CD14-positive monocyte (primary cell): ENCODE measurements around the gene SUPT5H. TPM values are rescaled to one million over a fixed set of nuclear protein-coding genes. Genes with fewer than 3 reads are reported as not detected.
A peak's percentile ranks its signal among the peaks of the same experiment; 100 is the strongest.

Source experiments
- DNase-seq, 3 donors: peaks; one replicate each; pipeline ENCODE4 v3.0.0-alpha.2; 2011 to 2022
- H2AFZ ChIP-seq: 2 replicates; pipeline ENCODE4 v1.6.0; 2012; ENCODE audit warnings: mild to moderate bottlenecking, low read depth, low read length, inconsistent platforms; ENCODE audit not compliant: insufficient read depth, poor library complexity, severe bottlenecking
- H3K27ac ChIP-seq, 2 donors: 1 replicate in 1 of 2; 2 replicates in 1 of 2; pipeline ENCODE4 v1.5.1; 2012 to 2013; ENCODE audit warnings: low read length in 2 of 2, control low read depth in 1 of 2, inconsistent platforms in 1 of 2, low read depth in 1 of 2, mild to moderate bottlenecking in 1 of 2
- H3K27me3 ChIP-seq, 2 donors: one replicate each; pipeline versions ENCODE4 v1.6.0 to v1.6.1; 2011 to 2013; ENCODE audit warnings: low read length in 2 of 2; ENCODE audit not compliant: control insufficient read depth in 2 of 2, insufficient read depth in 2 of 2
- H3K36me3 ChIP-seq, 2 donors: replicated peaks in 1 of 2; 1 replicate in 1 of 2; 2 replicates in 1 of 2; pipeline versions ENCODE4 v1.5.1 to v1.6.1; 2012 to 2013; ENCODE audit warnings: low read length in 2 of 2, control low read depth in 1 of 2, inconsistent platforms in 1 of 2, mild to moderate bottlenecking in 1 of 2; ENCODE audit not compliant: insufficient read depth in 2 of 2, control insufficient read depth in 1 of 2
- H3K4me1 ChIP-seq, 2 donors: 1 replicate in 1 of 2; 2 replicates in 1 of 2; pipeline versions ENCODE4 v1.5.1 to v1.6.1; 2012 to 2013; ENCODE audit warnings: low read length in 2 of 2, control low read depth in 1 of 2, inconsistent platforms in 1 of 2, mild to moderate bottlenecking in 1 of 2, moderate library complexity in 1 of 2; ENCODE audit not compliant: insufficient read depth in 2 of 2, control insufficient read depth in 1 of 2
- H3K4me2 ChIP-seq: replicated peaks from 2 replicates; pipeline ENCODE3; 2012; ENCODE audit warnings: low read length, moderate library complexity, mild to moderate bottlenecking; ENCODE audit not compliant: poor library complexity, severe bottlenecking; ENCODE audit errors: extremely low read depth
- H3K4me3 ChIP-seq, 3 experiments: fragments of 200-600 bp in 1 of 3; sonication (generic) in 1 of 3; replicated peaks in 1 of 3; 1 replicate in 2 of 3; 2 replicates in 1 of 3; pipeline ENCODE4 v1.5.1; 2011 to 2013; ENCODE audit warnings: low read length in 3 of 3, mild to moderate bottlenecking in 3 of 3, control low read depth in 2 of 3, low read depth in 2 of 3, inconsistent platforms in 1 of 3, moderate library complexity in 1 of 3
- H3K79me2 ChIP-seq: 2 replicates; pipeline ENCODE4 v1.6.0; 2012; ENCODE audit warnings: mild to moderate bottlenecking, control low read depth, inconsistent platforms, low read length, moderate library complexity; ENCODE audit not compliant: insufficient read depth
- H3K9ac ChIP-seq: 2 replicates; pipeline ENCODE4 v1.6.0; 2017; ENCODE audit warnings: low read length, mild to moderate bottlenecking; ENCODE audit not compliant: insufficient read depth, poor library complexity, severe bottlenecking
- H3K9me3 ChIP-seq, 2 donors: replicated peaks in 1 of 2; 1 replicate in 1 of 2; 2 replicates in 1 of 2; pipeline versions ENCODE4 v1.5.1 to v1.6.1; 2012 to 2013; ENCODE audit warnings: low read length in 2 of 2, control low read depth in 1 of 2; ENCODE audit not compliant: control insufficient read depth in 1 of 2, insufficient read depth in 1 of 2
- H4K20me1 ChIP-seq: 2 replicates; pipeline ENCODE4 v1.6.0; 2012; ENCODE audit warnings: mild to moderate bottlenecking, low read length, control low read depth, moderate library complexity; ENCODE audit not compliant: insufficient read depth
- H3K27ac Mint-ChIP-seq, 7 donors: one replicate each; pipeline ENCODE4 v1.8.0; 2020; ENCODE audit warnings: mild to moderate bottlenecking in 7 of 7, mixed read lengths in 7 of 7, moderate library complexity in 6 of 7, inconsistent platforms in 2 of 7
- H3K27me3 Mint-ChIP-seq, 3 donors: one replicate each; pipeline ENCODE4 v1.8.0; 2021 to 2022; ENCODE audit warnings: low read depth in 3 of 3, mild to moderate bottlenecking in 3 of 3, mixed read lengths in 3 of 3, moderate library complexity in 3 of 3, inconsistent platforms in 1 of 3
- H3K36me3 Mint-ChIP-seq, 2 donors: one replicate each; pipeline ENCODE4 v1.8.0; 2020; ENCODE audit warnings: mixed read lengths in 2 of 2, inconsistent platforms in 1 of 2, mild to moderate bottlenecking in 1 of 2
- H3K4me1 Mint-ChIP-seq: one replicate; pipeline ENCODE4 v1.8.0; 2020; ENCODE audit warnings: mild to moderate bottlenecking, mixed read lengths
- H3K4me3 Mint-ChIP-seq, 2 donors: one replicate each; pipeline ENCODE4 v1.8.0; 2020; ENCODE audit warnings: mild to moderate bottlenecking in 2 of 2, mixed read lengths in 2 of 2, moderate library complexity in 1 of 2
- H3K9me3 Mint-ChIP-seq, 7 donors: one replicate each; pipeline ENCODE4 v1.8.0; 2020 to 2022; ENCODE audit warnings: mixed read lengths in 7 of 7, mild to moderate bottlenecking in 6 of 7, moderate library complexity in 6 of 7, inconsistent platforms in 2 of 7
- CTCF ChIP-seq: fragments of 200-600 bp; IDR thresholded peaks from one replicate; pipeline ENCODE4 v1.8.0; 2022; ENCODE audit warnings: antibody characterized with exemption, mild to moderate bottlenecking
- WGBS: methylation state at CpG from one replicate; pipeline ENCODE4 v1.1.5; 2013; ENCODE audit warnings: missing lambda C conversion rate; ENCODE audit not compliant: insufficient coverage; 5-methylcytosine and 5-hydroxymethylcytosine counted together
- intact Hi-C, 2 donors: fragments of 100-400 bp; cut with micrococcal nuclease; formaldehyde crosslinking; loops; one replicate each; pipeline versions ENCODE4 v1.15.0 to v1.15.1; 2023
- polyA plus RNA-seq, 3 donors: library from polyadenylated mRNA; depleted of rRNA in 1 of 3; unstranded in 2 of 3; stranded (reverse) in 1 of 3; fragments of 300-500 nt in 2 of 3; fragments of >200 nt in 1 of 3; fragmentation: Illumina TruSeq in 2 of 3; gene quantifications; 1 replicate in 2 of 3; 2 replicates in 1 of 3; pipeline ENCODE4 v1.2.3, GENCODE V29; 2012 to 2021
- small RNA-seq: library from RNA; depleted of rRNA; stranded (forward); fragments of <200 nt; gene quantifications from one replicate; pipeline ENCODE3, GENCODE V24; 2012; ENCODE audit warnings: low read depth; ENCODE audit not compliant: insufficient read length

The SUPT5H gene
- polyA plus RNA-seq, 3 donors = 43.6 to 83.2 (median 50.7) TPM

DNA sequence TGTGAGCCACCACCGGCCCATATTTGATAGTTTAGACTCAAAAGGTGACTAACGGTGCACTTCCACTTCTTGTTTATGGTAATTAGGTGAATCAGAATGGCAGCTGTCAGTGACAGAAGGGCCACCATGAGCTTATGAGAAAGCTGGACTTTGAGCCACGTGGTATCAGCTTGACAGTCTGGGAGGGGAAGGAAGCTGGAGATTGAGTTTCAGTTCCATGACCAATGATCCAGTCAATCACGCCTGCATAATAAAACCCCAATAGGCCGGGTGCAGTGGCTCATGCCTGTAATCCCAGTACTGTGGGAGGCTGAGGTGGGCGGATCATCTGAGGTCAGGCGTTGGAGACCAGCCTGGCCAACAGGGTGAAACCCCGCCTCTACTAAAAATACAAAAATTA lies 79.1 kb downstream of the SUPT5H start:
- no peaks in the 10 kb centered on the region for H3K79me2 ChIP-seq
- no peaks in the 10 kb centered on the region for H3K36me3 ChIP-seq
- no peak overlapping the region for H3K4me2 ChIP-seq
- no peak overlapping the region for H3K9ac ChIP-seq
- H3K4me1 ChIP-seq = peaks cover 0 to 9% of the 10 kb centered on the region in 2 donors
- WGBS = 60% methylated on average over 3 of the region's 8 CpGs
- Mint-ChIP-seq H3K27me3 (peaks cover 0 to 7% (median 5%) of the 10 kb centered on the region in 3 donors), H3K4me3 (no peak overlapping the region), H3K36me3 (peaks cover 3 to 6% of the 10 kb centered on the region in 2 donors), H3K9me3 (peaks cover 0 to 2% (median 0%) of the 10 kb centered on the region in 7 donors), H3K4me1 (peaks cover 7% of the 10 kb centered on the region), H3K27ac (peak overlapping the region in 5 of 7 donors; percentile 28 to 78 (median 52))
- intact Hi-C loops = no loop called here
- no peaks in the 10 kb centered on the region for H3K27me3 ChIP-seq
- peak; percentile 67 to 87 (median 70) for DNase-seq
- no peak overlapping the region for H2AFZ ChIP-seq
- H4K20me1 ChIP-seq = no peaks in the 10 kb centered on the region
- H3K9me3 ChIP-seq = no peaks in the 10 kb centered on the region
- H3K27ac ChIP-seq = no peak overlapping the region
- no peak overlapping the region for H3K4me3 ChIP-seq
- TF ChIP-seq CTCF = no peak

GRCh38 chr19:39525205-39525604 lies 79.8 kb downstream of the SUPT5H start:
- Mint-ChIP-seq H3K27ac (peak overlapping the region in 3 of 7 donors; percentile 34 to 56 (median 45)), H3K4me1 (peaks cover 7% of the 10 kb centered on the region), H3K4me3 (no peak overlapping the region), H3K27me3 (peaks cover 0 to 5% (median 3%) of the 10 kb centered on the region in 3 donors), H3K36me3 (peaks cover 3 to 6% of the 10 kb centered on the region in 2 donors), H3K9me3 (peaks cover 0 to 2% (median 0%) of the 10 kb centered on the region in 7 donors)
- Histone ChIP-seq H3K4me2 (no peak overlapping the region), H3K9me3 (no peaks in the 10 kb centered on the region), H3K27ac (no peak overlapping the region), H3K36me3 (no peaks in the 10 kb centered on the region), H3K4me1 (peaks cover 0 to 9% of the 10 kb centered on the region in 2 donors), H3K27me3 (no peaks in the 10 kb centered on the region), H3K9ac (no peak overlapping the region), H3K4me3 (no peak overlapping the region), H2AFZ (no peak overlapping the region), H3K79me2 (no peaks in the 10 kb centered on the region), H4K20me1 (no peaks in the 10 kb centered on the region)
- no CpG with 5 or more reads among the region's 3 CpGs for WGBS
- intact Hi-C loops = no loop called here
- no peak for TF ChIP-seq CTCF
- no peak for DNase-seq

Small RNA genes within 50 kb of the gene (small RNA-seq; reads per million reads assigned to genes)
- gene MIR4530 = not detected

Other genes with a start within 250 kb of the SUPT5H start
- gene NCCRP1, start 248.6 kb upstream of the SUPT5H start, polyA plus RNA-seq = not detected
- not detected for gene SYCN, start 241.3 kb upstream of the SUPT5H start, polyA plus RNA-seq
- gene IFNL3, start 200.6 kb upstream of the SUPT5H start, polyA plus RNA-seq = not detected
- not detected for gene IFNL4, start 196.7 kb upstream of the SUPT5H start, polyA plus RNA-seq
- not detected for gene IFNL2, start 177.2 kb upstream of the SUPT5H start, polyA plus RNA-seq
- gene IFNL1, start 149.2 kb upstream of the SUPT5H start, polyA plus RNA-seq = not detected
- 1 to 10 TPM; 1.1 to 3.0 (median 1.9) TPM for gene LRFN1, start 124.7 kb upstream of the SUPT5H start, polyA plus RNA-seq
- 1,000 to 10,000 TPM in 2 of 3 donors, 100 to 1,000 TPM in 1; 548 to 1,874 (median 1,536) TPM for gene GMFG, start 109.5 kb upstream of the SUPT5H start, polyA plus RNA-seq
- gene SAMD4B, start 103.2 kb upstream of the SUPT5H start, polyA plus RNA-seq = 10 to 100 TPM in 1 of 3 donors, 1 to 10 TPM in 2; 4.5 to 56.6 (median 5.6) TPM
- gene PAF1, start 54.5 kb upstream of the SUPT5H start, polyA plus RNA-seq = 10 to 100 TPM; 22.7 to 37.8 (median 25.2) TPM
- gene MED29, start 54.2 kb upstream of the SUPT5H start, polyA plus RNA-seq = 10 to 100 TPM; 35.8 to 38.2 (median 37.0) TPM
- 1,000 to 10,000 TPM in 1 of 3 donors, 100 to 1,000 TPM in 2; 473 to 2,084 (median 632) TPM for gene ZFP36, start 38.7 kb upstream of the SUPT5H start, polyA plus RNA-seq
- gene PLEKHG2, start 32.9 kb upstream of the SUPT5H start, polyA plus RNA-seq = 100 to 1,000 TPM in 1 of 3 donors, 1 to 10 TPM in 1, under 1 TPM in 1; 0.73 to 202 (median 1.2) TPM
- 1,000 to 10,000 TPM in 2 of 3 donors, 100 to 1,000 TPM in 1; 689 to 2,619 (median 1,038) TPM for gene RPS16, start 9.6 kb upstream of the SUPT5H start, polyA plus RNA-seq
- 10 to 100 TPM; 22.0 to 54.6 (median 43.8) TPM for gene TIMM50, start 35.3 kb downstream of the SUPT5H start, polyA plus RNA-seq
- gene DLL3, start 53.4 kb downstream of the SUPT5H start, polyA plus RNA-seq = not detected
- gene SELENOV, start 69.6 kb downstream of the SUPT5H start, polyA plus RNA-seq = not detected
- gene EID2B, start 87.3 kb downstream of the SUPT5H start, polyA plus RNA-seq = 1 to 10 TPM; 1.2 to 2.6 (median 2.4) TPM
- gene EID2, start 94.6 kb downstream of the SUPT5H start, polyA plus RNA-seq = 10 to 100 TPM in 2 of 3 donors, 1 to 10 TPM in 1; 5.8 to 20.4 (median 12.5) TPM
- not detected for gene LGALS13, start 156.9 kb downstream of the SUPT5H start, polyA plus RNA-seq
- not detected for gene LGALS16, start 210.3 kb downstream of the SUPT5H start, polyA plus RNA-seq